H1 (cell line): ENCODE measurements around the gene MATK.

Source experiments
- CBX5 ChIP-seq: fragments of 300-800, 300-1000 bp; sonication (generic); IDR thresholded peaks from 2 replicates; pipeline ENCODE4 v1.7.1; 2016; ENCODE audit warnings: antibody characterized with exemption, low read length, low read depth
- EZH2 ChIP-seq: fragments of 200-600 bp; sonication (generic); IDR thresholded peaks from 2 replicates; pipeline ENCODE4 v1.7.1; 2012; ENCODE audit warnings: low read depth, mild to moderate bottlenecking, moderate library complexity, low read length, inconsistent platforms; ENCODE audit not compliant: severe bottlenecking
- GABPA ChIP-seq: IDR thresholded peaks from 2 replicates; pipeline ENCODE4 v1.6.1; 2011; ENCODE audit warnings: mild to moderate bottlenecking, low read length, moderate library complexity, borderline replicate concordance; ENCODE audit not compliant: insufficient read depth
- HDAC2 ChIP-seq, 2 experiments: fragments of 300-600 bp in 1 of 2; sonication (generic) in 1 of 2; IDR thresholded peaks; 2 replicates each; pipeline ENCODE4 v1.6.1; 2011 to 2012; ENCODE audit warnings: low read depth in 2 of 2, low read length in 2 of 2, mild to moderate bottlenecking in 2 of 2, moderate library complexity in 2 of 2, borderline replicate concordance in 1 of 2, inconsistent platforms in 1 of 2
- POLR2A ChIP-seq, 2 experiments: IDR thresholded peaks; 1 replicate in 1 of 2; 2 replicates in 1 of 2; pipeline ENCODE4 v1.6.1; 2011; ENCODE audit warnings: low read depth in 2 of 2, low read length in 2 of 2, mild to moderate bottlenecking in 2 of 2; ENCODE audit errors: control extremely low read depth in 1 of 2
- RAD21 ChIP-seq, 2 experiments: IDR thresholded peaks in 1 of 2; conservative IDR thresholded peaks in 1 of 2; 2 replicates each; pipeline ENCODE4 v1.6.1; 2011; ENCODE audit warnings: low read depth in 2 of 2, low read length in 2 of 2, improper control_type of control experiment in 1 of 2, inconsistent platforms in 1 of 2, mild to moderate bottlenecking in 1 of 2, moderate library complexity in 1 of 2
- RBBP5 ChIP-seq: IDR thresholded peaks from 2 replicates; pipeline ENCODE4 v1.7.1; 2012; ENCODE audit warnings: low read depth, mild to moderate bottlenecking, inconsistent platforms, low read length, moderate library complexity, borderline replicate concordance
- RNF2 ChIP-seq: fragments of 200-900, 300-1000 bp; sonication (generic); IDR thresholded peaks from 2 replicates; pipeline ENCODE4 v1.7.1; 2016; ENCODE audit warnings: borderline replicate concordance, low read depth, mild to moderate bottlenecking, antibody characterized with exemption, low read length; ENCODE audit not compliant: poor library complexity, severe bottlenecking; ENCODE audit errors: missing control alignments
- SP4 ChIP-seq: IDR thresholded peaks from 2 replicates; pipeline ENCODE4 v1.6.1; 2012; ENCODE audit warnings: low read length, inconsistent platforms
- TEAD4 ChIP-seq: IDR thresholded peaks from 2 replicates; pipeline ENCODE4 v1.6.1; 2012; ENCODE audit warnings: low read depth, low read length, inconsistent platforms, mixed read lengths
- TF ChIP-seq, protein P1 (sequence below), 3 experiments: IDR thresholded peaks; 1 replicate in 2 of 3; 2 replicates in 1 of 3; pipeline versions ENCODE4 v1.5.1 to v1.6.1; 2011; ENCODE audit warnings: low read length in 3 of 3, mild to moderate bottlenecking in 3 of 3, inconsistent platforms in 2 of 3, low read depth in 1 of 3, moderate library complexity in 1 of 3; ENCODE audit not compliant: insufficient read depth in 1 of 3; ENCODE audit errors: control extremely low read depth in 1 of 3
- TF ChIP-seq, protein P2 (sequence below): IDR thresholded peaks from 2 replicates; pipeline ENCODE4 v1.6.1; 2011; ENCODE audit warnings: low read length, improper control_type of control experiment
- TF ChIP-seq, protein P3 (sequence below): IDR thresholded peaks from 2 replicates; pipeline ENCODE4 v1.6.1; 2012; ENCODE audit warnings: inconsistent platforms

DNA sequence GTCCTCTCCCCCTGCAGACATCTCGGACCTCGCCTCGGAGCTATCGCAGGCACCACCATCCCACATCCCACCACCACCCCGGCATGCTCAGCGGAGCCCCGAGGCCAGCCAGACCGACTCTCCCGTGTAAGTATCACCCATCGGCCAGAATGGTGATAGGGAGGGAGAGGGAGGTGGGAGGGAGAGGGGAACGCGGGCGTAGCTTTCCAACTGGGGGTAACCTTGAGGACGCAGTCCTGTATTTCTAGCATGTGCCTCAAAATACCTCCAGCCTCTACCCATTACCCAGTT is 51.9 kb downstream of the MATK start:
- no peak for TF ChIP-seq GABPA
- TF ChIP-seq, protein P1, sequence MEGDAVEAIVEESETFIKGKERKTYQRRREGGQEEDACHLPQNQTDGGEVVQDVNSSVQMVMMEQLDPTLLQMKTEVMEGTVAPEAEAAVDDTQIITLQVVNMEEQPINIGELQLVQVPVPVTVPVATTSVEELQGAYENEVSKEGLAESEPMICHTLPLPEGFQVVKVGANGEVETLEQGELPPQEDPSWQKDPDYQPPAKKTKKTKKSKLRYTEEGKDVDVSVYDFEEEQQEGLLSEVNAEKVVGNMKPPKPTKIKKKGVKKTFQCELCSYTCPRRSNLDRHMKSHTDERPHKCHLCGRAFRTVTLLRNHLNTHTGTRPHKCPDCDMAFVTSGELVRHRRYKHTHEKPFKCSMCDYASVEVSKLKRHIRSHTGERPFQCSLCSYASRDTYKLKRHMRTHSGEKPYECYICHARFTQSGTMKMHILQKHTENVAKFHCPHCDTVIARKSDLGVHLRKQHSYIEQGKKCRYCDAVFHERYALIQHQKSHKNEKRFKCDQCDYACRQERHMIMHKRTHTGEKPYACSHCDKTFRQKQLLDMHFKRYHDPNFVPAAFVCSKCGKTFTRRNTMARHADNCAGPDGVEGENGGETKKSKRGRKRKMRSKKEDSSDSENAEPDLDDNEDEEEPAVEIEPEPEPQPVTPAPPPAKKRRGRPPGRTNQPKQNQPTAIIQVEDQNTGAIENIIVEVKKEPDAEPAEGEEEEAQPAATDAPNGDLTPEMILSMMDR (IDR thresholded peaks at IDR 0.05; ENCODE audit: control extremely low read depth in 1 of 3, insufficient read depth in 1 of 3, low read depth in 1 of 3, low read length in 3 of 3): no peak
- TF ChIP-seq CBX5: no peak
- TF ChIP-seq RNF2: no peak
- TF ChIP-seq, protein P2, sequence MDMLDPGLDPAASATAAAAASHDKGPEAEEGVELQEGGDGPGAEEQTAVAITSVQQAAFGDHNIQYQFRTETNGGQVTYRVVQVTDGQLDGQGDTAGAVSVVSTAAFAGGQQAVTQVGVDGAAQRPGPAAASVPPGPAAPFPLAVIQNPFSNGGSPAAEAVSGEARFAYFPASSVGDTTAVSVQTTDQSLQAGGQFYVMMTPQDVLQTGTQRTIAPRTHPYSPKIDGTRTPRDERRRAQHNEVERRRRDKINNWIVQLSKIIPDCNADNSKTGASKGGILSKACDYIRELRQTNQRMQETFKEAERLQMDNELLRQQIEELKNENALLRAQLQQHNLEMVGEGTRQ: no peak
- TF ChIP-seq, protein P3, sequence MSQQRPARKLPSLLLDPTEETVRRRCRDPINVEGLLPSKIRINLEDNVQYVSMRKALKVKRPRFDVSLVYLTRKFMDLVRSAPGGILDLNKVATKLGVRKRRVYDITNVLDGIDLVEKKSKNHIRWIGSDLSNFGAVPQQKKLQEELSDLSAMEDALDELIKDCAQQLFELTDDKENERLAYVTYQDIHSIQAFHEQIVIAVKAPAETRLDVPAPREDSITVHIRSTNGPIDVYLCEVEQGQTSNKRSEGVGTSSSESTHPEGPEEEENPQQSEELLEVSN: no peak
- no peak for TF ChIP-seq RAD21 (IDR thresholded peaks at IDR 0.05 in 1 of 2, conservative IDR thresholded peaks at IDR 0.05 in 1 of 2; ENCODE audit: low read depth in 2 of 2, low read length in 2 of 2)
- no peak for TF ChIP-seq HDAC2 (IDR thresholded peaks at IDR 0.05; ENCODE audit: borderline replicate concordance in 1 of 2, low read depth in 2 of 2, low read length in 2 of 2)
- TF ChIP-seq EZH2: no peak
- no peak for TF ChIP-seq TEAD4
- no peak for TF ChIP-seq SP4
- TF ChIP-seq RBBP5: no peak
- TF ChIP-seq POLR2A (IDR thresholded peaks at IDR 0.05; ENCODE audit: control extremely low read depth in 1 of 2, low read depth in 2 of 2, low read length in 2 of 2): no peak
